ENCODE results near the gene MYH9.

MYH9 gene

GRCh38 chr22:36332623-36333332 is 55.0 kb downstream of the MYH9 start:
- in situ Hi-C loops (cut with MboI; ENCODE audit: low sequenced_read_pairs): no loop called here

GRCh38 chr22:36331912-36332622 is 55.7 kb downstream of the MYH9 start:
- in situ Hi-C loops (cut with MboI; ENCODE audit: low sequenced_read_pairs): no loop called here

- in situ Hi-C loops (cut with MboI; ENCODE audit: low sequenced_read_pairs): no loop called here
These were observed 56.4 kb downstream of the MYH9 start for GRCh38 chr22:36331306-36331911.

GRCh38 chr22:36330655-36331305 is 57.0 kb downstream of the MYH9 start:
- in situ Hi-C loops (cut with MboI; ENCODE audit: low sequenced_read_pairs): no loop called here

GRCh38 chr22:36330127-36330526 is 57.6 kb downstream of the MYH9 start:
- in situ Hi-C loops (cut with MboI; ENCODE audit: low sequenced_read_pairs): no loop called here

GRCh38 chr22:36329254-36330078 is 58.3 kb downstream of the MYH9 start:
- in situ Hi-C loops (cut with MboI; ENCODE audit: low sequenced_read_pairs): no loop called here

GRCh38 chr22:36328635-36329253 is 59.0 kb downstream of the MYH9 start:
- in situ Hi-C loops (cut with MboI; ENCODE audit: low sequenced_read_pairs): no loop called here

GRCh38 chr22:36327922-36328551 is 59.7 kb downstream of the MYH9 start:
- in situ Hi-C loops (cut with MboI; ENCODE audit: low sequenced_read_pairs): no loop called here

GRCh38 chr22:36326178-36327161 is 61.3 kb downstream of the MYH9 start:
- in situ Hi-C loops (cut with MboI; ENCODE audit: low sequenced_read_pairs): no loop called here

- in situ Hi-C loops (cut with MboI; ENCODE audit: low sequenced_read_pairs): no loop called here
These were observed 62.4 kb downstream of the MYH9 start for GRCh38 chr22:36325154-36326031.

GRCh38 chr22:36324414-36324813 is 63.4 kb downstream of the MYH9 start:
- in situ Hi-C loops (cut with MboI; ENCODE audit: low sequenced_read_pairs): no loop called here

GRCh38 chr22:36323855-36324331 is 63.9 kb downstream of the MYH9 start:
- in situ Hi-C loops (cut with MboI; ENCODE audit: low sequenced_read_pairs): no loop called here

- in situ Hi-C loops (cut with MboI; ENCODE audit: low sequenced_read_pairs): no loop called here
These were observed 64.4 kb downstream of the MYH9 start for GRCh38 chr22:36323182-36323854.

GRCh38 chr22:36322602-36322915 is 65.2 kb downstream of the MYH9 start:
- in situ Hi-C loops (cut with MboI; ENCODE audit: low sequenced_read_pairs): no loop called here

- in situ Hi-C loops (cut with MboI; ENCODE audit: low sequenced_read_pairs): no loop called here
These were observed 65.8 kb downstream of the MYH9 start for GRCh38 chr22:36321797-36322601.

- in situ Hi-C loops (cut with MboI; ENCODE audit: low sequenced_read_pairs): no loop called here
These were observed 67.2 kb downstream of the MYH9 start for GRCh38 chr22:36320553-36320952.

All from hTERT RPE-1 (cell line).